ENCODE measurements around the gene IVNS1ABP. TPM values are rescaled to one million over a fixed set of nuclear protein-coding genes. Genes with fewer than 3 reads are reported as not detected.

The IVNS1ABP gene
- total and polyA plus RNA-seq, 9 of the 15 experiments (the other 6 are each of a cell fraction or from before 2014, with no cell fraction given), result 30.6 to 126 (median 77.7) TPM

DNA sequence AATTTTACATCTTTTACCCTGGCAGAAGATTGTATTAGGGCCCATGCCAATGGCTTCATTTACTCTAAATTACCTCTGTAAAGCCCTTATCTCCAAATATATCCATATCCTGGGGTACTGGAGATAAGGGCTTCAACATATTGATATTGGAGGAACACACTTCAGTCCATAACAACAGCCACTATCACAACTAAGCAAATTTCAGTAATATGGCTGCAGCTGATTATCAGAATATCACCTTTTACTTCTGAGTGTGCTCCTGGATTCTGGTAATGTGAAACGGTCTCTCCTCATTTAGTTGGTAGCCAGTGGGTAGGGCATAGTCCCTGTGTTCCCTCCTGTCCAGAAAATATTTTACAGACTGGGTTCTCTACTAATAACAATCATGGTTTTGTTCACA lies 53.3 kb downstream of the IVNS1ABP start (continued):
- no peak for TF ChIP-seq PHTF2 (CRISPR knock-in tag; IDR thresholded peaks at IDR 0.05)
- TF ChIP-seq KLF16 (IDR thresholded peaks at IDR 0.05), result peak; percentile 32; the same call in 1 of the 2 replicates
- TF ChIP-seq ZNF224 (CRISPR knock-in tag; IDR thresholded peaks at IDR 0.05), result no peak
- no peak for TF ChIP-seq GTF2F1 (IDR thresholded peaks at IDR 0.05; ENCODE audit: low read depth, low read length)
- TF ChIP-seq DNMT1 (IDR thresholded peaks at IDR 0.05), result no peak
- no peak for TF ChIP-seq RBM17 (IDR thresholded peaks at IDR 0.05; ENCODE audit: borderline replicate concordance, low read depth, low read length)
- 0 out of 2 replicates have a peak, but pooled peaks have one; percentile 30 for TF ChIP-seq ADNP (tag; IDR thresholded peaks at IDR 0.05)
- TF ChIP-seq ZNF347 (CRISPR knock-in tag; IDR thresholded peaks at IDR 0.05; ENCODE audit: low read depth), result no peak
- TF ChIP-seq HNRNPL (IDR thresholded peaks at IDR 0.05; ENCODE audit: low read depth, low read length), result no peak
- TF ChIP-seq TCF3 (CRISPR knock-in tag; IDR thresholded peaks at IDR 0.05), result peak; percentile 49
- no peak for TF ChIP-seq NCOA6 (IDR thresholded peaks at IDR 0.05)
- no peak for TF ChIP-seq RBM22 (IDR thresholded peaks at IDR 0.05; ENCODE audit: low read depth, low read length, poor library complexity, severe bottlenecking)
- TF ChIP-seq NCOR1 (IDR thresholded peaks at IDR 0.05), result peak; percentile 65; the same call in 1 of the 2 replicates
- TF ChIP-seq MEF2A (IDR thresholded peaks at IDR 0.05; ENCODE audit: control insufficient read depth, low read depth, low read length), result no peak
- no peak for TF ChIP-seq ZFP1 (CRISPR knock-in tag; IDR thresholded peaks at IDR 0.05)
- TF ChIP-seq PHB2 (IDR thresholded peaks at IDR 0.05; ENCODE audit: low read depth), result no peak
- TF ChIP-seq, protein P1, sequence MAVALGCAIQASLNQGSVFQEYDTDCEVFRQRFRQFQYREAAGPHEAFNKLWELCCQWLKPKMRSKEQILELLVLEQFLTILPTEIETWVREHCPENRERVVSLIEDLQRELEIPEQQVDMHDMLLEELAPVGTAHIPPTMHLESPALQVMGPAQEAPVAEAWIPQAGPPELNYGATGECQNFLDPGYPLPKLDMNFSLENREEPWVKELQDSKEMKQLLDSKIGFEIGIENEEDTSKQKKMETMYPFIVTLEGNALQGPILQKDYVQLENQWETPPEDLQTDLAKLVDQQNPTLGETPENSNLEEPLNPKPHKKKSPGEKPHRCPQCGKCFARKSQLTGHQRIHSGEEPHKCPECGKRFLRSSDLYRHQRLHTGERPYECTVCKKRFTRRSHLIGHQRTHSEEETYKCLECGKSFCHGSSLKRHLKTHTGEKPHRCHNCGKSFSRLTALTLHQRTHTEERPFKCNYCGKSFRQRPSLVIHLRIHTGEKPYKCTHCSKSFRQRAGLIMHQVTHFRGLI (CRISPR knock-in tag; IDR thresholded peaks at IDR 0.05), result no peak
- TF ChIP-seq POLR2A (conservative IDR thresholded peaks at IDR 0.05), result no peak
- no peak for TF ChIP-seq EWSR1 (IDR thresholded peaks at IDR 0.05; ENCODE audit: borderline replicate concordance, low read depth, partially characterized antibody)
- TF ChIP-seq ZNF124 (CRISPR knock-in tag; IDR thresholded peaks at IDR 0.05), result no peak
- TF ChIP-seq SMAD4 (CRISPR knock-in tag; conservative IDR thresholded peaks at IDR 0.05), result no peak
- TF ChIP-seq, protein P2, sequence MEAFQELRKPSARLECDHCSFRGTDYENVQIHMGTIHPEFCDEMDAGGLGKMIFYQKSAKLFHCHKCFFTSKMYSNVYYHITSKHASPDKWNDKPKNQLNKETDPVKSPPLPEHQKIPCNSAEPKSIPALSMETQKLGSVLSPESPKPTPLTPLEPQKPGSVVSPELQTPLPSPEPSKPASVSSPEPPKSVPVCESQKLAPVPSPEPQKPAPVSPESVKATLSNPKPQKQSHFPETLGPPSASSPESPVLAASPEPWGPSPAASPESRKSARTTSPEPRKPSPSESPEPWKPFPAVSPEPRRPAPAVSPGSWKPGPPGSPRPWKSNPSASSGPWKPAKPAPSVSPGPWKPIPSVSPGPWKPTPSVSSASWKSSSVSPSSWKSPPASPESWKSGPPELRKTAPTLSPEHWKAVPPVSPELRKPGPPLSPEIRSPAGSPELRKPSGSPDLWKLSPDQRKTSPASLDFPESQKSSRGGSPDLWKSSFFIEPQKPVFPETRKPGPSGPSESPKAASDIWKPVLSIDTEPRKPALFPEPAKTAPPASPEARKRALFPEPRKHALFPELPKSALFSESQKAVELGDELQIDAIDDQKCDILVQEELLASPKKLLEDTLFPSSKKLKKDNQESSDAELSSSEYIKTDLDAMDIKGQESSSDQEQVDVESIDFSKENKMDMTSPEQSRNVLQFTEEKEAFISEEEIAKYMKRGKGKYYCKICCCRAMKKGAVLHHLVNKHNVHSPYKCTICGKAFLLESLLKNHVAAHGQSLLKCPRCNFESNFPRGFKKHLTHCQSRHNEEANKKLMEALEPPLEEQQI (IDR thresholded peaks at IDR 0.05), result 0 out of 2 replicates have a peak, but pooled peaks have one; percentile 6
- TF ChIP-seq CBFA2T2 (conservative IDR thresholded peaks at IDR 0.05), result peak; percentile 76
- TF ChIP-seq ZFP30 (CRISPR knock-in tag; IDR thresholded peaks at IDR 0.05; ENCODE audit: borderline replicate concordance), result no peak
- TF ChIP-seq FOXA3 (CRISPR knock-in tag; conservative IDR thresholded peaks at IDR 0.05 in 1 of 2, IDR thresholded peaks at IDR 0.05 in 1 of 2), result no peak
- TF ChIP-seq RCOR1 (IDR thresholded peaks at IDR 0.05; ENCODE audit: borderline replicate concordance in 1 of 2, low read depth in 2 of 2, low read length in 2 of 2), result peak in 1 of 2 experiments; percentile 26; a peak in 1 of 4 replicates
- no peak for TF ChIP-seq MEF2D (tag; conservative IDR thresholded peaks at IDR 0.05; ENCODE audit: low read depth)
- TF ChIP-seq MIER1 (IDR thresholded peaks at IDR 0.05; ENCODE audit: low read depth), result no peak
- TF ChIP-seq SMARCA5 (IDR thresholded peaks at IDR 0.05), result no peak
- no peak for TF ChIP-seq TAF15 (IDR thresholded peaks at IDR 0.05; ENCODE audit: low read depth, low read length)
- TF ChIP-seq CHCHD3 (CRISPR knock-in tag; IDR thresholded peaks at IDR 0.05), result no peak
